GM19463 (cell line): ENCODE data around the gene OLA1.

Source experiments
- ATAC-seq: cut with Tn5 transposase; IDR thresholded peaks from one replicate; pipeline ENCODE4 v1.9.1; 2021; ENCODE audit warnings: mild to moderate bottlenecking, moderate library complexity; ENCODE audit not compliant: unreplicated experiment

Gene OLA1

GRCh38 chr2:174180726-174181236, 67.6 kb downstream of the OLA1 start:
- no peak for ATAC-seq

- ATAC-seq, result no peak
These were observed 68.1 kb downstream of the OLA1 start for GRCh38 chr2:174180165-174180724.

DNA sequence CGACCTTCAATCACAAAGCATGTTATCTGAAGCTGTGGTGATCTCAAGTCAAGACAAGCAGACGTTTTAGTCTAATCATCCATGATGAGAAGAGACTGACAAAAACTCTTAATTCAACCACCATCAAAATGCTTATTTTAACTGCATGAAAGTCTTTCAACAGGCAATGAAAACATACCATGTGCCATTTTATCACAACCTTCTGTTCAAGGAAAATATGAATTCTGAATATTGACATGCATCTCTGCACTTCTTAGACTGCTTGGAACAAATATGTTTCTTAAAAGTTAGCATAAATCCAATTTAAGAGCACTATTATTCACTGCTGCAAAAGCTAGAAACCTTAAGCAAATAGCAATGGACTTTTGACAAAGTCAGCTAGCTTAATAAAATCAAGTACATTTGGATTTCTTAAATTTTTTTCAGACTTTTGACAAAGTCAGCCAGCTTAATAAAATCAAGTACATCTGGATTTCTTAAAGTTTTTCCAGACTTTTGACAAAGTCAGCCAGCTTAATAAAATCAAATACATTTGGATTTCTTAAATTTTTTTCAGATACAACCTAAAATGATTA, 70.9 kb downstream of the OLA1 start:
- ATAC-seq, result no peak

DNA sequence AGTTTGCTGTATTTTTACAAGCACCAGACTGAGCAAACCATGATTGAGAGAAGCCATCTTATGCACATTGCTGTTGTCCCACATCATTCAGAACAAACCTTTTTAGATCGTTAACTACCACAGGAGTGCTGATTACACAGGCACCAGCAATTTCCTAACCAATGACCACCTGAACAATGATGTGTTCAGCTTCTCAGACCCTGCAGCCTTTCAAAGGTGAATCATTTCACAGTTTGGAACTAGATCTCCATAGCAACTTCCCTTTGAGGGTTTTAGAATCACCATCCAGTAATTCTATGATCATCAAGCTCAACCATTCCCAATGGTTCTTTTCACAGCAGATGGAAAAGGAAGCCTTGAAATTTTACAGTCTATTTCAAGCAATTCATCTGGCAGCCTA, 71.4 kb downstream of the OLA1 start:
- ATAC-seq, result no peak

DNA sequence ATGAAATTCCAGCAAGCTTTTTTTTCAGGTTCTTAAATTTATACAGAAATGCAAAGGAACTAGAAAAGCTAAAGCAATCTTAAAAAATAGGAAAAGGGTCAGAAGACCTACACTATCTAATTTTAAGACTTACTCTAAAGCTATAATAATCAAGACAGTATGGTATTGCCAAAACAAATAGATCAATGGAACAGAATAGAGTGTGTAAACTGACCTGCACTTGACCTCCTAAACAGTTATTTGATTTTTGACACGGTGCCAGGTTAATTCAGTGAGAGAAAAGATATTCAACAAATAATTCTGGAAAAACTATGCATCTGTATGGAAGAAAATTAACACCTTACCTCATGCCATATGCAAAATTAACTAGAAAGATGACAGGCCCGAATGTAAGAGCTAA, 73.6 kb downstream of the OLA1 start:
- no peak for ATAC-seq

DNA sequence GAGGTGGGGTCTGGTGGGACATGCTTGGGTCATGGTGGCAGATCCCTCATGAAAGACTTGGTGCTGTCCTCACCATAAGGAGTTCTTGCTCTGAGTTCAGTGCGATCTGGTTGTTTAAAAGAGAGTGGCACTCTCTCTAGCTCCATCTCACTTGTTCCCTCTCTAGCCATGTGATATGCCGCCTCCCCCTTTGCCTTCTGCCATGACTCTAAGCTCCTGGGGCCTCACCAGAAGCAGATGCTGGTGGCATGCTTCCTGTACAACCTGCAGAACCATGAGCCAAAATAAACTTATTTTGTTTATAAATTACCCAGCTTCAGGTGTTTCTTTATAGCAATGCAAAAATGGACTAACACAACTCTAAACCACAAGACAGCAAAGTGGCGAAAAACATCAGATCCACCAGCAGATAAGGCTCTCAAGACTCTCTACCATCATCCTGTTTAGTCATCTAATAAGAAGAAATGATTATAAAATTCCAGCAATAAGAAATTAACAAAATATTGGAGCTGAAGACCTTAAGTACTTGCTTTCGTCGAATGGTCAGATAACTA, 75.5 kb downstream of the OLA1 start:
- ATAC-seq, result no peak

GRCh38 chr2:174171686-174172445, 76.5 kb downstream of the OLA1 start:
- ATAC-seq, result no peak

GRCh38 chr2:174169372-174169771, 79.0 kb downstream of the OLA1 start:
- ATAC-seq, result no peak

DNA sequence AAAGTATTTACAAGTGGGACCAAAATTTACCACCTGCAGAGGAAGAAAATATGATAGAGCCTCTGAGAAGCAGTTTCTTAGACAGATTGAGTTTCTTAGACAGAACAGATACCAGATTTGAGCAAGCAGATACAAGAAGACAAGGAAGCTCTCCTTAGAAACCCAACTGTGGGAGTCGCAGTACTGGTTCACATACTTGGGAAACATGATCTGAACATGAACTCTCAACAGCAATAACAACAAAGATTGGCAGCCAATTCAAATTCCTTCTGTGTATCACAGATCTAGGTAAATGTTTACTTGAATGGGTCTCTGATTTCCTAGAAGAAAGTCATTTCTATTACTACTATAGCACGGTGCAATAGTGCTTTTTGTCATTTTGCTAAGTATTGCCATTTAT, 82.1 kb downstream of the OLA1 start:
- ATAC-seq, result no peak

DNA sequence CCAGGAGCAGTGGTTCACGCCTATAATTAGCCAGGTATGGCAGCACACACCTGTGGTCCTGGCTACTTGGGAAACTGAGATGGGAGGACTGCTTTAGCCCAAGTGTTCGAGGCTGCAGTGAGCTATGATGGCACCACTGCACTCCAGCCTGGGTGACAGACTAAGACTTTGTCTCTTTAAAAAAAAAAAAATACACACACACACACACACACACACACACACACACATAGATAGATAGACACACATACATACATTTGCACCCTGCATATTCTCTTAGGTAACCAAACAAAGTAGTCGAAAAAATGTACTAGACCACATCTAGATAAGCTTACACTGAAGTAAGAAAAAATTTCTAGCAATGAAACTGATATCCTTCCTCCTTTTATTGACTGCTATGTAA, 86.8 kb downstream of the OLA1 start:
- ATAC-seq, result no peak

- no peak for ATAC-seq
These were observed 90.3 kb downstream of the OLA1 start for GRCh38 chr2:174158003-174158402.

GRCh38 chr2:174157053-174157452, 91.3 kb downstream of the OLA1 start:
- ATAC-seq, result no peak

GRCh38 chr2:174153757-174154680, 94.3 kb downstream of the OLA1 start:
- ATAC-seq, result no peak

DNA sequence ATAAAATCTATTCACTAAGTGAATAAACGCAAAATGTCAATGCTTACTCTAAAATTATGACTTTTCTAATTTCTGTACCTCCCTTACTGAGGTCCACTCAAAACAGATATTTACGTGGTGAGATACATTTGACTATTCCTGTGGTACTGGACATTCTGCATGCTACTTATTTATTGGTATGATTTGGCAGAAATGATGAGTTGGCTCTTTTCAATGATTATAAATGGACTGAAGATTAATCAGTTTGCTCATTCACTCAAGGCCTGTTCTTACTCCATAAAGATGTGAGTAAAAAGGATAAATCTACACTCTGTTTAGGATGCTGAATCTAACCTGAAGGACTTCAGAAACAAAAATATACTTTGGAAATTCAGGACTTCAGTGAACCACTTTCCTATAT, 98.8 kb downstream of the OLA1 start:
- no peak for ATAC-seq

- ATAC-seq, result no peak
These were observed 99.5 kb downstream of the OLA1 start for GRCh38 chr2:174148833-174149232.

GRCh38 chr2:174145827-174146226, 102.5 kb downstream of the OLA1 start:
- no peak for ATAC-seq

DNA sequence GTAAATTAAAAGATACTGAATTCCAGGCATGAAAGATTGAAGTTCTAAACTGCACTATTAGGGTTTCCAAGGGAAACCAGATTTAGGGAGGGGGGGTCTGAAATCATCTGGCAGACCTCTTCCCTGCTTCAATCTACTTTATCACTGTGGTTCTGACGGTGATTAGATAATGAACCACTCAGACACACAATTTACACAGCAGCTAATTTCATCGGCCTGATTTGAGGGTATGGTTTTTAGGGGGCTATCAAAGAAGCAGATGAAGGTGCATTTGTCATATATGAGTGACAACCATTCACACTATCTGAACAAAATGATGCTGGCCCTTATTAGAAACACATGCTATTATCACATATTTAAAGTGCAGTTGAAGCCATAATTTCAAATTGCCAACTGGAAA, 106.0 kb downstream of the OLA1 start:
- no peak for ATAC-seq

GRCh38 chr2:174138161-174138560, 110.2 kb downstream of the OLA1 start:
- no peak for ATAC-seq

DNA sequence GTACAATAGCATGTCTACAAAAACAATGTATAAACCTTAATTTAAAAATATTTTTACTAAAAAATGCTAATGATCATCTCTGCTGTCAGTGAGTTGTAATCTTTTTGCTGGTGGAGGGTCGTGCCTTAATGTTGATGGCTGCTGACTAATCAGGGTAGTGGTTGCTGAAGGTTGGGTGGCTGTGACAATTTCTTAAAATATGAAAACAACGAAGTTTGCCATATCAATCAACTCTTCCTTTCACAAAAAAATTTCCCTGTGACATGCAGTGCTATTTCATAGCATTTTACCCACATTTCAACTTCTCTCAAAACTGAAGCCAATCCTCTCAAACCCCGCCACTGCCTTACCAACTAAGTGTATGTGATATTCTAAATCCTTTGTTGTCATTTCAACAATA, 112.4 kb downstream of the OLA1 start:
- ATAC-seq, result no peak

DNA sequence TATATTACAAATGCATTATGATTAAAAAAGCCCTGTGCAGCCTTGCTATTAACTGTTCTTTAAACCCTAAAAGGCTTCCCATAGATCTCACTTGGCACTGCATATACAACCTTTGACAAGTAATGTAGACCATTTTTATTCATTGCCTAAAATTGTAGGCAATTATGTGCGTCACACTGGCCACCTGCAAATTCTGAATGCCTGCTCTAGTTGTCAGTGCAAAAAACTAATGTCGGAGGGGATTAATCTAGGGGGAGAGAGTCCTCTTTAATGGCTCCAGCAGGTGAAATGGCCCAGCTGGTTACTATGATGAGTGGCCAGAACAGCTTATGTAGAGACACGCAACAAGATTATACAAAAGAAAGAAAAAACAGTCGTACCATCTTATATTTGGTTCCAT, 123.2 kb downstream of the OLA1 start:
- no peak for ATAC-seq

GRCh38 chr2:174124181-174124580, 124.2 kb downstream of the OLA1 start:
- no peak for ATAC-seq
